Measurements from ENCODE around the gene HBG2.

GRCh38 chr11:5282628-5283027 lies 28.0 kb upstream of the HBG2 start:
- TF ChIP-seq POLR2A (IDR thresholded peaks at IDR 0.05): no peak
- no peak for TF ChIP-seq CTCF (IDR thresholded peaks at IDR 0.05)
- TF ChIP-seq EP300 (IDR thresholded peaks at IDR 0.05): no peak
